CD4-positive, alpha-beta T cell treated with Interleukin-4 for 4 hours (primary cell): Measurements from ENCODE around the gene C3.
A peak's percentile ranks its signal among the peaks of the same experiment; 100 is the strongest.

Experiments
- DNase-seq: peaks from one replicate; pipeline ENCODE4 v3.0.0-alpha.2; 2020

Gene C3

DNA sequence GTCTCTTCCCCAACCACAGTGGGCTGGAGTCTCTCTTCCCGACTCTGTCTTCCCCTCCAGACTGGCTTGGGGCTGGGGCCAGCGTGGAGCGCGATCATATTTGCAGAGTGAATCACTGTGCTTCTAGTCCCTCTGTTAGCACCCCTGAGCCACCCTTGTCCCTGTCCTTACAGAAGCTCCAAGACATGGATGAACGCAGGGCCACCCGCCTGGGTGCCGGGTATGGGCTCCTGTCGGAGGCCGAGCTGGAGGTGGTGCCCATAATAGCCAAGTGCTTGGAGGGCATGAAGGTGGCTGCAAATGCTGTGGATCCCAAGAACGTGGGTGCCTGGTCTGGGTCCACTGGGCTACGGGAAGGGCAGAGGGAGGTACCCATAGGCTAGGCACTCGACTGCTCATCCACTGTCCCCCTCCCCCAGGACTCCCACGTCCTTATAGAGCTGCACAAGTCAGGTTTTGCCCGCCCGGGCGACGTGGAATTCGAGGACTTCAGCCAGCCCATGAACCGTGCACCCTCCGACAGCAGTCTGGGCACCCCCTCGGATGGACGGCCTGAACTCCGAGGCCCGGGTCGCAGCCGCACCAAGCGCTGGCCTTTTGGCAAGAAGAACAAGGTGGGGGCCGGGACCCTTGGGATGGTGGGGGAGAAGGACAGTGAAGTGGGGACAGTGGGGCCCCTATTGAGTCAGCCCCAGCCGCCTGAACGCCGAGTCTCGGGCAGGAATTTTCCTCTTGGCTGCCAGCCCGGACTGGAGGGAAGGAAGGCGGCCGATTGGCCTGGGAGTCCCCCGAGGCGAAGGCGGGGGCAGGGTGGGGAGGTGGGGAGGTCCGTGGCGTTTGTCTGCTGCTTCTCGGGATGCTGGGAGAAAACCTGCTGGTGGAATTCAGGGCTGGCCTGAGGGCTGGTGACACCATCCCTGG lies 24.2 kb upstream of the C3 start:
- no peak for DNase-seq

DNA sequence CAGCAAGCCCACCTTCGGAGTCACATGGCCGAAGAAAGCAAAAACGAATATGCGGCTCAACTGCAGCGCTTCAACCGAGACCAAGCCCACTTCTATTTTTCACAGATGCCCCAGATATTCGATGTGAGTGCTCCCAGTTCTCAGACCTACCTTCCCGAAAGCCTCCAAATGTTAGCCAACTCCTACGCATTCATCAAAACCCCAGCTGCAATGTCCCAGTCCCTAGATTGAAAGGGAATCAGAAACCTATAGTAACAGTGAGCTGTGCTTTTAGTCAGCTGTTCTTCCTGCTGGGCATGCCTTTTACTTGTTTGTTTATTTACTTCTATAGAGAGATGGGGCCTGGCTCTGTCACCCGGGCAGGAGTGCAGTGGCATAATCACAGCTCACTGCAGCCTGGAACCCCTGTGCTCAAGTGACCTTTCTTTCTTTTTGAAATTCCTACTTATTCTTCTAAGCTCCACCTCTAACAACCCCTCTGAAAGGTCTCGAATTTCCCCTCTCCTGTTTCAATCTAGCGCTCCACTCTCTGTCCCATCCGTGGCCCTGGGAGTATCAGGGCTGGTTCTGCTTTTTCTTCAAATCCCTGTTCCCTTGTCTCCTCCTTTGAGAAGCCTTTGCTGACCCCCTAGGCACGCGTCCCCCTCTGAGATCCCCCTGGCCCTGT lies 23.4 kb upstream of the C3 start:
- no peak for DNase-seq

DNA sequence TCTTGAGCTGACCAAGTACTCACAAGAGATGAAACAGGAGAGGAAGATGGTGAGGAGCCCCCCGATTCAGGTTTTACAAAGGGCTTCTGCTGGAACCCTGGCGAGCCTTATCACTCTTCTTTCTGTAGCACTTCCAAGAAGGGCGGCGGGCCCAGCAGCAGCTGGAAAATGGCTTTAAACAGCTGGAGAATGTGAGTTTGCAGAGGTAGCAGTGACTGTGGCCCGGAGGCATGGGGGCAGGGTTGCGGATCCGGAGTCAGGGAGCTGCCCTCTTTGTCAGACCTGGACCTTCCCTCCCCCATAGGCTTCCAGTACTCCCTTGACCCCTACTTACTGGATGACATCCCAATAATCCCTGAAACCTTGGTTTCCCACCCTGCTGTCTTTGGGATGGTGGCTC lies 22.6 kb upstream of the C3 start:
- no peak for DNase-seq

DNA sequence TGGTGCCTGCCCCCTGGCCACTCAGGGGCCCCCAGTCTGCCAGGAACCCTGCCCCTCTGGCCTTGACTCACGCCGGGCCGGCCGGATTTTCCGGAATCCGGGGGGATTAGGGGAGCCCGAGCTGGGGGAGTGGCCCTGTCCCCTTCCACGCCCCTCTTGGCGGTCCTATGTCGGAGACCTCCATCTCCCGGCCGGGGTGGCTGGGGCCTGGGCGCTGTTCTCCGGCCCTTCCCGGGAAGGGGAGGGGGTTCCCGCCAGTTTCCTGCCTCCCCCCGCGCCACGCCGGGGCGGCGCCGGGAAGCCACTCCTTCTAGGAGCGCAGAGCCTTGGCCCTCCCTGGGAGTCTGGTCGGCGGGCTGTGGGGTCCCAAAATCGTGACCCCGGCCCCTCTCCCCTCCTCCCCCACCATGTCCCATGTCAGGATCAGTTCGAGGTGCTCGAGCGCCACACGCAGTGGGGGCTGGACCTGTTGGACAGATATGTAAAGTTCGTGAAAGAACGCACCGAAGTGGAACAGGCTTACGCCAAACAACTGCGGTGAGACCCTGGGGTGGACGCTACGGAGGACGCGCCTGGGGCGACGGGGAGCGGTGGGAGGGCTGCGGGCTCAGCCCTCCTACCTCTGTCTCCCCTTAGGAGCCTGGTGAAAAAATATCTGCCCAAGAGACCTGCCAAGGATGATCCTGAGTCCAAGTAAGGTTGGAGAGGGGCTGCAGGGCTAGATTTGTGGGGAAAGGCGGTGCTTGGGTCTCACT lies 20.3 kb upstream of the C3 start:
- DNase-seq = no peak

DNA sequence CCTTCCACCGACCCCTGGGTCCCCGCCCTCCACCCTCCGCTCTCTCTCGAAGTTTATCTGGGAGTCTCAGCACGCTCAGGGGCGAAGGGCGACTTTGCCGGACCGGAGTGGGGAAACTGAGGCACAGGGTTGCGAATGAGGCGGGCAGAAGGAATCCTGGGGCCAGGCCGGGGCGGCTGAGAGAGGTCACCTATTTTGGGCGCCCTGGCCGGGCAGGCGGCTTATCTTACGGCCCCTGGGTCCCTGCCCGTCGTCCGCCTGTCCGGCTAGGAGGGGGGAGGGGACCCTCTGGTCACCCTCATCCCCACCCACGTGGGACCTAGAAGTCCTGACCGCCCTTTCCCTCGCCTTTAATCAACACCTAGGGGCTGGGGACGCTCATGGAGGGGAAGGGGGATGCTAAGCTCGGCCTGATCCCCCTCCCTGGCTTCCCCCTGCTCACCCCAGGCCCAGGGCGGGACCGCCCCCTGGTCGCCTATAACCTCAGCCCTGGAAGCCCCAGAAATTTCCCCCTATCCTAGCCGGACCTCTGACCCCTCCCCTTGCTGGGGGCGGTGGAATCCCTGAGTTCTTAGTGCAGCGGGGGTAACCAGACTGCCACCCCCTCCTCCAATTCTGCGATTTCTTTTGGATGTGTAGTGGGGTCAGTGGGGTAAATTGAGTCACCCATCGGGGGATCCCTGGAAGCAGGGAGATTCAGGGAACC lies 19.6 kb upstream of the C3 start:
- DNase-seq = no peak

DNA sequence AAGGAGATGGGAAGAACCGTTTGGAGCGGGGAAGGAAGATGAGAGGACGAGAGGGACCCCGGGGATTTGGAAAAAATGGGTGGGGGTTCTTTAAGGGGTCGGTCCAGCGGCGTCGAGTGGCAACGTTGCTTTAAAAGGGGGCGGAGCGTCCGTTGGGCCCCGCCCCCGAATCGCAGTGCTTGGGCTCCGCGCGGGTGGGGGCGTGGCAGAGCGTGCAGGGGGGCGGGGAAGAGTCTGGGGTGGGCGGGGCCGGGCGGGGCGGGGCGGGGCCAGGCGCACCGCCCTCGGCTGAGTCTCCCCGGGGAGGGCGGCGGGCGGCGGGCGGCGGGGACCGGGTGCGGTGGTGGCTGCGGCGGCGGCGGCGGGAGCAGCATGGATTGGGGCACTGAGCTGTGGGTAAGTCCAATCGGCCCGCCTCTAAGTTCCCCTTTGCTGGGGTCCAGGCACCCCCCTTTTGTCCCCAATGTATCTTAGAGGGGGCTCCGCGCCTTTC lies 19.0 kb upstream of the C3 start, which contains the start of gene TRIP10:
Gene TRIP10, plus strand, starts transcription at position 291 of the 493 bp plus-strand sequence. Its CDS starts 82 bp downstream, at position 373.
- DNase-seq = peak; percentile 77

DNA sequence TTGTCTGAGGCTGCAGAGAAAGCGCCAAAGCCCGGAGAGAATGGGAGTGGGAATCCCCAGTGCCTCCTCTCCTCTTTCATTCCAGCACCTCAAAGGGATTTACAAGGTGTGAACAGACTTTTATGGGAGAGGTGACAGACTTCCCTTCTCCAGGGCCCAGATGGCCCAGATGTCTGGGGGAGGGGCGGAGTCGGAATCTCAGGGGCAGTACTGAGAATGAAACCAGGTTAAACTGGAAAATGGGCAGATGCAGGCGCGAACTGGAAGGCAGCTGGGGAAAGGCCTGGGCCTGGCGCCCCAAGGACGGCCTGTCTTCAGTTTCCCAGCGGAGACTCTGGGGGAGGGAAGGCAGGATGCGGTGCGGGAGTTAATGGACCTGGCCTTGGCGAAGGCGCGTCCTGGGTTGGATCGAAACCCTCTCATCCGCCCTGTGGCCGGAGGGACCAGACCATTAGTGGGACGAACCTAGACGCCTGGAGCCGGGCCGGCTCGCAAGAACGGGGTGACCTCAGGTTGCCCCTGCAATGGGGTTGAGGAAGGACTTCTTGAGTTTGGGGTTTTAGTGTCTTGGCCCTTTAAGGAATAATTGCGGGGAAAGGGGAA lies 18.4 kb upstream of the C3 start:
- DNase-seq = peak; percentile 8

DNA sequence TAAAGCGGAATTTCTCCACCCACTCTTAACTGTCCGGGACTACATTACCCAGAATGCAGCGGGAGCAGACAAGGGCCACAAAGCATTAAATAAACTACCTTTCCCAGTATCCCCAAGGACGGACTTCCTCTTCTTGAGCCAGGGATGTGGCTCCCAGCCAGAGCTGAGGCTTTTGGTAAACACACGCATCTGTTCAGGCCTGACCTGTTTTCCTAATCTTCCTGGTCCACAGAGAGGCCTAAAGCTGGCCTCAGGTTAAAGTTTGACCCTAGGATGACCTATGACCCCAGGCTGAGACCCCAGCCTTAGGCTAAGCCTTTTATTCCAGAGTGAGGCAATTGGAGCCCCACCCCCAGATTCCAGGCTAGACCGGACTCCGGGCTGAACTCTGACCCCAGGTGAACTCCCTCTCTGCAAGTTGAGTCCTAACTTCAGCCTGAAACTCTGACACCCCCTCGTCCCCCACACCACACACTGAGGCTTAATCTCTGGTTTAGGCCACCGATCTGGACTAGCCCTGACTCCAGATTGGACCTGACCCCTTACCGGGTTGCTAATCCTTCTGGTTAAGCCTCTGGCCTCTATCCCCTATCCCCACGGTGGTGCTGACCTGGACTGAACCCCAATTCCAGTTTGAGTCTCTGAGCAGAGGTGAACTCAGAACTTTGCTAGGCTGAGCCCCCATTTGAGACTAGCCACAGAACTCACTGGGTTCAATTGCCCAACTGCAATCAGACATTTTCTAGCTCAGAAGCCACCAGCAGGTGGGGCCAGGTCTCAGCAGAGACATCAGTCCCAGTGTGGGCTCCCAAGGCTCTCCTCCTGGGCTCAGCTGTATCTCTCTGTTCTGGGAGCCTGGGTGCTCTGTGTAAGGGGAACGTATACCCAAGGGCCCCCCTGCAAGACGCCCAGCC lies 17.7 kb upstream of the C3 start:
- DNase-seq = peak; percentile 81

DNA sequence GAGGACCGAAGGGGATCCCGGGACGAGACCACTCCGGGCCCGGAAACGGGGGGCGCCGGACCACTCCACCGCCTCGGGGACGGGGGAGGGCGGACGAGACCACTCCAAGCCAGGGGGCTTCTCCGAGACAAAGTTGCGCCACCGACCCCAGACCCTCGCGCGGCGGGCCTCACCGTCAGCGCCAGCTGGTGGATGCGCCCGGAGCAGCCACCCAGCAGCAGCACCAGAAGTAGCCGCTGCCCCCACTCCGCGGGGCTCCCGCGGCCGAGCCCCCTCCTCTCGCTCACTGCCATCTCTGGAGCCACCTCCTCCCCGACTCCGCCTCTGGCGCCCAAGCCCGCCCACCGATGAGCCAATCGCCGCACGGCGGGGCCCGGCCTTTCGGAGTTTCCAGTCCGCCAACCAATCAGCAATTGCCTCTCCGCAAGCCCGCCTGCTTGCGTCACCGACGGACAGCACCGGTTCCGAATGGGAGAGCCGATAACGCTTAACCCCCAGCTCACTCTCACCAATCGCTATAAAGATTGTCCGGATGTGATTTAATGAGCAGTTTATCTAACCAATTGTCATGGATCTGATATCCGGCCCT lies 16.9 kb upstream of the C3 start, which contains the start of gene GPR108:
Gene GPR108, minus strand, starts transcription at position 297 of the 589 bp plus-strand sequence. Its CDS starts 4 bp downstream, at position 293.
- DNase-seq = peak; percentile 100

DNA sequence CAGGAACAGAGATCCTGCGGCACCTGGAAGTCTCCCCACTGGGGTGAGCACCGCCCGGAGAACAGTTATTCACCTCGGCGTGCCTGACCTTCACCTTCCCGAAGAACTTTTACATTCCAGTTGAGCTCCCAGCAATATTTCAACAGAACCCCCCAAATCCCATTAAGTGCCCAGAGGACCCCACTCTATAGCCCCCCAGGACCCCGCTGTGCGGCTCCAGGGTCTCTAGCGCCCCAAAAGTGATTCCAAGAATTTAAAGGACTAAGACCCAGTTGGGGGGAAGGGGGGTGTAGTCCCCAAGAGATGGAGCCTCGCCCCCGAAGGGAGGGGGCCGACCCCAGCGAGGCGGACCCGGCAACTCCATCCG lies 16.4 kb upstream of the C3 start:
- no peak for DNase-seq

DNA sequence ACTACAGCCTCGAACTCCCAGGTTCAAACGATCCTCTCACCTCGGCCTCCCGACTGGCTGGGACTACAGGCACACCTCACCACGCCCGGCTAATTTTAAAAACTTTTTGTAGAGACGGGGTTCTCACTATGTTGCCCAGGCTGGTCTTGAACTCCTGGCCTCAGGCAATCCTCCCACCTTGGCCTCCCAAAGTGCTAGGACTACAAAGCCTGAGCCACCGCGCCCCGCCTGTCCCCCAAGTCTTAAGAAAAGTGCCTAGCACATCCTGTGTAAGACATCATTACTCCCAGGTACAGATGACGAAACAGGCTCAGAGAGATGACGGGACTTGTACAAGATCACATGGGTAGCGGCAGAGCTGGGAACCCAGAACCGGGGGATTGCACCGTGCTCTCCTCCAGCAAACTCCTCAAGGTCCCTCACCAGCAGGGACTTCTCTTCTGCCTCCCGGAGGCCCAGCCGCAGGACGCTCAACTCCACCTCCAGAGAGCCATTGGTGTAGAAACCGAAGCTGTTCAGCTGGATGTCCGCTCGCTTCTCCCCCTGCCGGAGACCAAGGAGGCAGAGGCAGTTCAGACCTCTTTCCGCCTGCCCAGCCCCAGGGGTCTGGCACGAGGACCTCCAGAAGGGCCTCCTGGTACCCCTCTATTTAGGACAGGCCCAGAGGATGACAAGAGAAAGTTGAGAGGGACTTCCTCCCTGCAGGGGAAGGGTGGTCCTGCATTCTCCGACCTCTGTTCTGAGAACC lies 15.9 kb upstream of the C3 start:
- peak; percentile 72 for DNase-seq

DNA sequence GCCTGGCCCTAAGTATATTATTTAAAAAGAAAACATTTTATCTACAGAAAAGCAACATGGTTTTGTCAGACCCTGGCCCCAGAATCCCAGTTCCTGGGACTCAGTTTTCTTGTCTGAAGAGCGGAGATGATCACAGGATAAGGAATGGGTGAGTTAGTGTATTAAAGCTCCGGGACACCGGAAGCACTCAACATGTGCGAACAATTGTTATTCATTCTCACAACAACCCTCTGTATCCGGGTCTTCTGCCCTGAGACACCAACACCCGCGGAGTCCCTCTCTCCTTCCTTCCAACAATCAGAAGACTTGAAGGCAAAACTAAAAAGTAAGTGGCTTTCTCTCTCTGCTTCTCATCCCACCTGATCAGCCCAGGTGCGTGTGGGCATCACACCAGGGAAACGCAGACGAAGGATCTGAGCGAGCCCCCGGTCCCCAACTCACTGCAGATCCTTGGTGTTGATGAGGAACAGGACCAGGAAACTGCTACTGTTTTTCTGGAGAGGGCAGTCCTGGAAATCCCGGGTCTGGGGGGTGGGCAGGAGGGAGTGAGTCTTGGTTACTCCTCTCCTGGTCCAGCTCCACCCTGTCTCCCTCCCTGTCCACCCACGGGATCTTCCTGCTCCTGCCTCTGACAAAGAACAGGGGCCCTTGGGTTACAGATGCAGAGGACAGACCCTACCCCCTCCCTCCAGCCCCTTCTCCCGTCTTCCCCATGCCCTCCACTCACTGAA lies 14.9 kb upstream of the C3 start:
- DNase-seq = no peak

DNA sequence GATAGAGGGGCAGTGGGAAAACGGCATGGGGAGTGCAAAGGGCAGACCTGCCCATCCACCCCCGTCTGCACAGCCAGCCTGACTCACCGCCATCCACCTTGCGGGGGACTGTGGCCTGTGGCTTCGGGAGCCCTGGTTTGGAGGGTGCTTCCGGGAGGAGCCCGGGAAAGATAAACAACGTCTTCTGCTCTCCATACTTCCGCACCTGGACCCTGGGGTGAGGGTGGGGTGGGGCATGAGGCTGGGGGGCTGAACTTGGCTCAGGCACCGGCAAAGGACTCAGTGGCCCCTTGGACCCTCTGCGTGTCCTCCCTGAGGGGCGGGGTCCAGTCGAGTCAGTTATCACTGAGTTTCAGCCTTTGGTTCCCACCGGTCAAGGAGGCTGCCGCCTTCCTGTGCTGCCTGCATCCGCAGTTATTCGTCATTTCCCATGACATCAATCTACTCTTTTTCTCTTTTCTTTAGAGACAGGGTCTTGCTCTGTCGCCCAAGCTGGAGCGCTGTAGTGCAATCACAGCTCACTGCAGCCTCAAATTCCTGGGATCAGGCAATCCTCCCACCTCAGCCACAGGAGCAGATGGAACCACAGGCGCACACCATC lies 13.7 kb upstream of the C3 start:
- no peak for DNase-seq

DNA sequence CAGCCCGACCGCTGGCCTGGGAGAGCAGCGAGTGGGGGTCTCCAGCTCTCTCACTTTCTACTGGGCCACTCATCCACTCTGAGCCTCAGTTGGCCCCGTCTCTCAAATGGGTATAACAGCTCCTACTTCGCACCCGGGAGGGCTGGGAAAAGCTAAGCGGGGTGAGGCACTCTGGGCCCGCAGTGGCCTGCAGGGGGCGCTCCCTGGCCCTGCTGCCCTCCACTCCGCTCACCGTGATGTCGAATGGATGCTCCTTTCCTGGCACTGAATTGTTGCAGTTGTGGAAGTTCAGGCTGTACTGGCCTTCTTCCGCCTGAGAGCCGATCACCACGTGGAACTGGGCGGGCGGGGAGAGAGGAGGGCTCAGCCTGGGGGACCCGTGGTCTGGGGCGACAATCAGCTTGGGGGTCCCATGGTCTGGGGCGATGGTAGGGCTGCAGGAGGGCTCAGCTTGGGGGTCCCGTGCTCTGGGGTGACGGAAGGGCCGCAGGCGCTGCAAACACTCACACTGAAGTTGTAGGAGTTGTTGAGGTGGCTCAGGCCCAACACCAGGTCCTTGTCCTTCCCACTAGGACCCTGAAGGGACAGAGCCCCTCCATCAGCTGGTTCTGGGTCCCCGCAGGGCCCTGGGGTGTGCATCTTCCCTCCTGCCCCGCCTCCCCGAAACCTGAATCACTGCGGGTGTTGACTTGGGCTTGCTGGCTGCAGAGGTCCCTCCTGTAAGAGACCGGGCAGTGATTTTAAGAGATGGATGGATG lies 13.1 kb upstream of the C3 start:
- no peak for DNase-seq

DNA sequence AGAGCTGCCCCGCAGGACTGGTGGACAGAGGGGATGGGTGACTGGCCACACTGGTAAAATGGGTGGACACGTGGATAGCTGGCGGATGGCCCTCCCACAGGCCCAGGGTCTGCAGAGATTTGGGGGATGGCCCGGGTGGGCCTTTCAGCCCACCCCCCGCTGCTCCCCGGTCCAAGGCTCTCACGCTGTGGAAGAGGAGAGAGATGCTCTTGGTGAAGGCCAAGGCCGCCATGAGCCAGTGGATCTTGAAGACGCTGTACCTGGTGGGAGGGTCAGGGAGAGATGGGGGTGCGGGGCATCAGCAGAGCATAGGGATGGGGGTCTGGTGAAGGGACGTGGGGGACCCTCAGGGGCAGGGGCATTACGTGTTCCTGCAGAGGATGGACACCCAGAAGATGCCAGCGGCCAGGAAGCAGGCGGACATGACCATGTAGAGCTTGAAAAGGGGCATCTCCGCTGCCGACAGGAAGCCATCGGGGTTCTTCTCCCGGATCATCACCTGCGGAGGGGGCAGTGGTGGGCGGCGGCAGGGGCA lies 12.4 kb upstream of the C3 start:
- no peak for DNase-seq

DNA sequence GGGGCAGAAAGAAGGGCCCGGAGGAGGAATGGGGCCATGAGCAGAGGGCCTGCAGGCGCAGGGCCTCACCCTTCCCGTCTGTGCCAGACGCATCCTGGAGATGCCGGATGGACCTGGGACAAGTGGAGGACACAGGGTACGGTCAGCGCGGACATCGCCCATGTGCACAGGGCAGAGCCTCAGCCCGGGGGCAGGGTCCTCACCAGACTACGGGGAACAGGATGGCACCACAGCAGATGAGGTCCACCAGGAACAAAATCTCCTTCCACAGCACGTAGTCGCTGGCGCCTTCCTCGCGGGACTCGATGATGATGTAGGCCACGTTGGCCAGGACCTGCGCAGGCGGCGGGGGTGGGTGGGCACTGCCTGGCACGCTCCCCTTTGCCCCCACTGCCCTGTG lies 11.4 kb upstream of the C3 start:
- no peak for DNase-seq

DNA sequence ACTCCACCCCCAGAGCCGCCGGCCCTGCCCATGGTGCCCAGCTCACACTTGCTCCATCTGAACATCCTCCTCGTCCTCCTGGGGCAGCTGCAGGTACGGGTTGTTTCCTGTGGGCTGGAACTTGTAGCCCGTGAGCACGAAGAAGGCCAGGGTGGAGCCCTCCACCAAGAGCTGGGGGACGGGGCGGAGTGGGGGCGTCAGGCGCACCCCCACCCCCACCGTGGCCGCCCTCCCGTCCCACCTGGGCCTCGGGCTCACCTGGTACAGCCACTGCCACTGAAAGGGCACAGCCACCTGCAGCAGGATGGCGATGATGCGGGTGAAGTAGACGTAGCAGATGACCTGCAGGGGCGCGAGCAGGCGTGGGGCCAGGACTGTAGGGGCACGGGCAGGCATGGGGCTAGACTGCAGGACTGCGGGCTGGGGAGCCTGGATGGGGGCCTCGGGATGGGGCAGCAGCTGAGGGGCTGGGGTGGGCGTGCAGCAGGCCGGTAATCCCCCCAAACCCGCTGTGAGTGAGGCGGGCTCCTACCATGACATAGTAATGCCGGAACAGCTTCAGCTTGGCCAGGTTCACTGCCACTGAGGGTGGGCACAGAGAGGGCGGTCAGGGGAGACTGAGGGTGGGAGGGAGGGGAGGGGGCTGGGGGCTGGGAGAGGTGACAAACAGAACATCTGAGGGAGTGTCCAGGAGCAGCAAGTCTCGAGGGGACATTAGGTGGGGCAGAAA lies 10.7 kb upstream of the C3 start:
- DNase-seq = no peak
